Liver (tissue), 10 donors: Measurements from ENCODE around the gene FAM161B. TPM values are rescaled to one million over a fixed set of nuclear protein-coding genes. Genes with fewer than 3 reads are reported as not detected.

Experiments used
- DNase-seq: peaks from one replicate; pipeline ENCODE4 v3.0.0-alpha.2; 2017; ENCODE audit warnings: low spot score
- H3K27ac ChIP-seq, 2 donors: one replicate each; pipeline ENCODE4 v1.7.0; 2013; ENCODE audit warnings: inconsistent platforms in 2 of 2, low read length in 2 of 2, control low read depth in 1 of 2, low read depth in 1 of 2, mild to moderate bottlenecking in 1 of 2
- H3K27me3 ChIP-seq, 4 donors: one replicate each; pipeline versions ENCODE4 v1.6.1 to v1.7.0; 2013; ENCODE audit warnings: low read length in 3 of 4, inconsistent platforms in 1 of 4, mild to moderate bottlenecking in 1 of 4, moderate library complexity in 1 of 4; ENCODE audit not compliant: control insufficient read depth in 4 of 4, insufficient read depth in 4 of 4
- H3K36me3 ChIP-seq, 4 donors: one replicate each; pipeline versions ENCODE4 v1.6.1 to v1.7.0; 2013; ENCODE audit warnings: low read length in 3 of 4, mild to moderate bottlenecking in 3 of 4, low read depth in 1 of 4, moderate library complexity in 1 of 4; ENCODE audit not compliant: control insufficient read depth in 4 of 4, insufficient read depth in 3 of 4
- H3K4me1 ChIP-seq, 4 donors: one replicate each; pipeline versions ENCODE4 v1.6.1 to v1.7.0; 2013; ENCODE audit warnings: low read length in 3 of 4, mild to moderate bottlenecking in 3 of 4, moderate library complexity in 1 of 4; ENCODE audit not compliant: control insufficient read depth in 4 of 4, insufficient read depth in 4 of 4
- H3K4me3 ChIP-seq, 3 donors: one replicate each; pipeline versions ENCODE4 v1.6.1 to v1.7.0; 2013; ENCODE audit warnings: low read length in 3 of 3, control low read depth in 1 of 3, low read depth in 1 of 3, mild to moderate bottlenecking in 1 of 3
- H3K9ac ChIP-seq, 2 donors: one replicate each; pipeline ENCODE4 v1.7.0; 2013; ENCODE audit warnings: low read length in 2 of 2, mild to moderate bottlenecking in 2 of 2, moderate library complexity in 2 of 2, control low read depth in 1 of 2, low read depth in 1 of 2
- H3K9me3 ChIP-seq, 4 donors: one replicate each; pipeline versions ENCODE4 v1.6.1 to v1.7.0; 2013; ENCODE audit warnings: low read length in 3 of 4; ENCODE audit not compliant: control insufficient read depth in 4 of 4
- EGR1 ChIP-seq, 2 donors: IDR thresholded peaks; 2 replicates each; pipeline ENCODE4 v1.6.1; 2016 to 2018; ENCODE audit warnings: antibody characterized with exemption in 2 of 2, low read depth in 2 of 2
- GABPA ChIP-seq, 2 donors: IDR thresholded peaks in 1 of 2; conservative IDR thresholded peaks in 1 of 2; 2 replicates each; pipeline ENCODE4 v1.6.1; 2016; ENCODE audit warnings: antibody characterized with exemption in 2 of 2, mild to moderate bottlenecking in 1 of 2, moderate library complexity in 1 of 2
- HNF4A ChIP-seq, 2 donors: conservative IDR thresholded peaks; 2 replicates each; pipeline ENCODE4 v1.6.1; 2016; ENCODE audit warnings: antibody characterized with exemption in 2 of 2, mild to moderate bottlenecking in 2 of 2
- RXRA ChIP-seq, 2 donors: IDR thresholded peaks; 2 replicates each; pipeline ENCODE4 v1.6.1; 2017 to 2018; ENCODE audit warnings: antibody characterized with exemption in 2 of 2, mild to moderate bottlenecking in 1 of 2
- YY1 ChIP-seq: IDR thresholded peaks from 2 replicates; pipeline ENCODE4 v1.6.1; 2016; ENCODE audit warnings: antibody characterized with exemption, mild to moderate bottlenecking
- ZBTB33 ChIP-seq: IDR thresholded peaks from 2 replicates; pipeline ENCODE4 v1.6.1; 2016; ENCODE audit warnings: antibody characterized with exemption
- WGBS: extraction: QIAGEN DNeasy Blood & Tissue Kit; methylation state at CpG from one replicate; pipeline ENCODE4 v1.1.7; 2013; 5-methylcytosine and 5-hydroxymethylcytosine counted together
- polyA plus RNA-seq, 2 donors: library from polyadenylated mRNA; stranded (reverse) in 1 of 2; unstranded in 1 of 2; fragments of 200-250 nt in 1 of 2; fragments of >200 nt in 1 of 2; fragmentation: Nextera tagmentation in 1 of 2; extraction: Ambion mirVana in 1 of 2; gene quantifications; one replicate each; pipeline versions ENCODE4 v1.2.1 to v1.2.3, GENCODE V29; 2013 to 2015
- small RNA-seq: library from RNA; depleted of rRNA; stranded (forward); fragments of <200 nt; gene quantifications from one replicate; pipeline ENCODE3, GENCODE V24; 2014
- total RNA-seq, 2 donors: library from RNA; depleted of rRNA; stranded (reverse); fragments of >200 nt; gene quantifications; one replicate each; pipeline ENCODE4 v1.2.3, GENCODE V29; 2014
- donor health status: healthy.
- donor health status: healthy.
- donor health status: healthy.
- donor health status: healthy.
- donor health status: healthy.

FAM161B gene
- total and polyA plus RNA-seq, 4 donors: 0.79 to 1.5 (median 1.2) TPM

GRCh38 chr14:73886449-73887317 lies 63.2 kb downstream of the FAM161B start, which contains the start of gene ZNF410 (continued):
- peak; percentile 65 for TF ChIP-seq ZBTB33

- no peak overlapping the region for H3K9ac ChIP-seq
- H3K9me3 ChIP-seq: no peaks in the 10 kb centered on the region
- TF ChIP-seq YY1 (no peak), EGR1 (IDR thresholded peaks at IDR 0.05; ENCODE audit: low read depth in 2 of 2) (no peak), GABPA (IDR thresholded peaks at IDR 0.05 in 1 of 2, conservative IDR thresholded peaks at IDR 0.05 in 1 of 2) (no peak), RXRA (IDR thresholded peaks at IDR 0.05) (no peak), HNF4A (conservative IDR thresholded peaks at IDR 0.05) (no peak)
- no peak for DNase-seq
- H3K36me3 ChIP-seq: peaks cover 0 to 2% (median 2%) of the 10 kb centered on the region in 4 donors
- 91% methylated on average over 8 of the region's 8 CpGs for WGBS
- H3K4me1 ChIP-seq: peaks cover 4 to 22% (median 13%) of the 10 kb centered on the region in 4 donors
- H3K4me3 ChIP-seq: no peak overlapping the region
- no peak overlapping the region for H3K27ac ChIP-seq
- no peaks in the 10 kb centered on the region for H3K27me3 ChIP-seq
Measured at GRCh38 chr14:73884438-73885190, 65.3 kb downstream of the FAM161B start.

Small RNA genes lying within 50 kb of the gene (small RNA-seq; reads per million reads assigned to genes)
- not detected for gene RF00019

Other genes with a start within 250 kb of the FAM161B start
- gene PNMA1, start 235.7 kb downstream of the FAM161B start, total RNA-seq: 10 to 100 TPM in 1 of 2 donors, 1 to 10 TPM in 1; 2.3 to 10.4 TPM
- 1 to 10 TPM; 2.8 to 4.0 TPM for gene PNMA1, start 235.7 kb downstream of the FAM161B start, polyA plus RNA-seq
- 1 to 10 TPM; 4.2 to 9.5 TPM for gene PTGR2, start 98.3 kb downstream of the FAM161B start, total RNA-seq
- 1 to 10 TPM; 6.4 to 9.4 TPM for gene PTGR2, start 98.3 kb downstream of the FAM161B start, polyA plus RNA-seq
- gene ZNF410, start 63.2 kb downstream of the FAM161B start, total RNA-seq: 10 to 100 TPM; 29.5 to 33.0 TPM
- 10 to 100 TPM; 11.2 to 13.7 TPM for gene ZNF410, start 63.2 kb downstream of the FAM161B start, polyA plus RNA-seq
- gene COQ6, start 208 bp upstream of the FAM161B start, total RNA-seq: 10 to 100 TPM; 12.6 to 17.1 TPM
- gene COQ6, start 208 bp upstream of the FAM161B start, polyA plus RNA-seq: 10 to 100 TPM; 19.9 to 33.7 TPM
- gene ENTPD5, start 69.2 kb upstream of the FAM161B start, total RNA-seq: 100 to 1,000 TPM in 1 of 2 donors, 10 to 100 TPM in 1; 38.1 to 276 TPM
- gene ENTPD5, start 69.2 kb upstream of the FAM161B start, polyA plus RNA-seq: 10 to 100 TPM; 53.4 to 99.5 TPM
- 1 to 10 TPM; 2.4 to 2.8 TPM for gene BBOF1, start 69.3 kb upstream of the FAM161B start, total RNA-seq
- 1 to 10 TPM; 1.0 to 1.8 TPM for gene BBOF1, start 69.3 kb upstream of the FAM161B start, polyA plus RNA-seq
- 100 to 1,000 TPM; 157 to 183 TPM for gene ALDH6A1, start 134.4 kb upstream of the FAM161B start, total RNA-seq
- gene ALDH6A1, start 134.4 kb upstream of the FAM161B start, polyA plus RNA-seq: 100 to 1,000 TPM; 114 to 153 TPM
- 1 to 10 TPM; 6.8 to 9.9 TPM for gene LIN52, start 134.9 kb upstream of the FAM161B start, total RNA-seq
- 1 to 10 TPM; 3.8 TPM for gene LIN52, start 134.9 kb upstream of the FAM161B start, polyA plus RNA-seq